Upper lobe of right lung (tissue), 1 donor: Measurements from ENCODE around the gene UBA6. TPM values are rescaled to one million over a fixed set of nuclear protein-coding genes. Genes with fewer than 3 reads are reported as not detected.
A peak's percentile ranks its signal among the peaks of the same experiment; 100 is the strongest.

Source experiments
- ATAC-seq: fragments of 200-7000 bp; cut with Tn5 transposase; one replicate; pipeline ENCODE4 v1.9.1; 2020; ENCODE audit warnings: mild to moderate bottlenecking, moderate library complexity
- DNase-seq: peaks from one replicate; pipeline ENCODE4 v3.0.0-alpha.2; 2020
- H3K27ac ChIP-seq: fragments of 200-600 bp; one replicate; pipeline ENCODE4 v1.8.0; 2022
- H3K27me3 ChIP-seq: fragments of 200-600 bp; one replicate; pipeline ENCODE4 v1.8.0; 2022; ENCODE audit warnings: mild to moderate bottlenecking
- H3K36me3 ChIP-seq: fragments of 200-600 bp; one replicate; pipeline ENCODE4 v1.8.0; 2022
- H3K4me1 ChIP-seq: fragments of 200-600 bp; one replicate; pipeline ENCODE4 v1.8.0; 2022
- H3K4me3 ChIP-seq: fragments of 200-600 bp; one replicate; pipeline ENCODE4 v1.8.0; 2022; ENCODE audit warnings: mild to moderate bottlenecking
- H3K9me3 ChIP-seq: fragments of 200-600 bp; one replicate; pipeline ENCODE4 v1.8.0; 2022
- CTCF ChIP-seq: fragments of 200-600 bp; IDR thresholded peaks from one replicate; pipeline ENCODE4 v1.8.0; 2022; ENCODE audit warnings: antibody characterized with exemption
- intact Hi-C: fragments of 100-400 bp; cut with DNase I; formaldehyde crosslinking; loops from one replicate; pipeline ENCODE4 v1.11.0; 2022
- total RNA-seq: library from RNA; stranded (reverse); fragmentation: NEBNext Ultra II Directional; extraction: Animal tissue kit (Norgen Biotek cat#: 25700); gene quantifications from one replicate; pipeline ENCODE4 v1.2.1, GENCODE V29; 2021
- donor health status: DM: no; HTN: yes; CAD: no; lungs with severe emphysema.

Gene UBA6
- total RNA-seq, 1 donor from 2014 or later = 48.5 TPM

DNA sequence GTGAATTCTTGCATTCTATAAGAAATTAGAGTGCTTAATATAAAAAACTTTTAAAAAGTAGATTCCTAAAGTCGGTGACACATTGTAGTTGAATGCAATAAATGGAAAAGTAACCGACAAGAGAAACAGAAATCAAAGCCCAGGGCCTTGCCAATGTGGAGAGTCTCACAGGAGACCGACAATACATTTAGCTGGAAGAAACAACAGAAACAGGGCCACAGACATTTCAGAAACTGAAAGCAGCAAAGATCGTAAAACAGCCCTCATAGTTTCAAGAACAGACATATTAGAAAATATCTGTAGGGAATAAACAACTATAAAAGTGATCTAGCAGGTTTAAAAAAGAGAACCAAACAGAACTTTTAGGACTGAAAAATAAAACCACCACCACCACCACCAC is 92.9 kb downstream of the UBA6 start:
- H3K4me1 ChIP-seq = no peaks in the 10 kb centered on the region
- H3K9me3 ChIP-seq = no peaks in the 10 kb centered on the region
- no peaks in the 10 kb centered on the region for H3K27me3 ChIP-seq
- no peaks in the 10 kb centered on the region for H3K36me3 ChIP-seq
- TF ChIP-seq CTCF = no peak
- no peak for DNase-seq
- no peak for ATAC-seq
- intact Hi-C loops = no loop called here
- H3K4me3 ChIP-seq = no peak overlapping the region
- H3K27ac ChIP-seq = no peak overlapping the region

DNA sequence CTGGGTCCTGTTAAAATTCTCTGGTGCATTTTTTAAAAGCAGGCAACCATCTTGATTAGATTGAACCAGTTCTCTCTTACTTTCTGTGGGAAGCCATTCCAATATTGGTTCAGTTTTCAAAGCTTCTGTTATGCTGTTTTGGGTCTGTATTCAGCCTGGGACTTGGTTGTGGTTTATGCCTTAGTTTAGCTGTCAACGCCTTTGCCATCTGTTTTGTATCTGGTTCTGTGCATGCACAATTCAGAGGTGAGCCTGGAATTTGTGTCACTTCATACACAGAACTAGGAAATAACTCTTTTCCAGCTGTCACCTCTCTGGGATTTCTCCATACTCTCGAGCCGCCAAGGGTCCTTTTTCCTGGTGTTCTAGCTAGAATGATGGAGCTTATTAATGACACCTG is 96.2 kb downstream of the UBA6 start:
- intact Hi-C loops = no loop called here
- no peak overlapping the region for H3K27ac ChIP-seq
- no peaks in the 10 kb centered on the region for H3K9me3 ChIP-seq
- H3K27me3 ChIP-seq = no peaks in the 10 kb centered on the region
- ATAC-seq = no peak
- H3K4me3 ChIP-seq = no peak overlapping the region
- TF ChIP-seq CTCF = no peak
- no peaks in the 10 kb centered on the region for H3K4me1 ChIP-seq
- no peaks in the 10 kb centered on the region for H3K36me3 ChIP-seq
- DNase-seq = no peak

DNA sequence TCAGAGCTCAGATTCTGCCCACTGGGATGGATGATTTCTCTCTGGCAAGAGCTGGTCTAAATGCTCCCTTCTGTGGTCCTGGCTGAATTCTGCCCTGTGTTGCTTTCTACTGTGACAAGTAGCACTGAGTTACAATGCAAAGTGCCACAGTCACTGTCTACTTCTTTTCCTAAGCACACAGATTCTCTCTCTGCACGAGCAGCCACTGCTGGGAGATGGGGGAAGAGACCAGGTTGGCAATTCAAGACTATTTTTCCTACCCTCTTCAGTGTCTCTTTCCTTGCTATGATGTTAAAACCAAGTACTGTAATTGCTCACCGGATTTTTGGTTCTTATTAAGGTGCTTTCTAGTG is 97.0 kb downstream of the UBA6 start:
- ATAC-seq (no peak), DNase-seq (no peak)
- Histone ChIP-seq H3K4me1 (no peaks in the 10 kb centered on the region), H3K4me3 (no peak overlapping the region), H3K9me3 (no peaks in the 10 kb centered on the region), H3K27ac (no peak overlapping the region), H3K36me3 (no peaks in the 10 kb centered on the region), H3K27me3 (no peaks in the 10 kb centered on the region)
- intact Hi-C loops = no loop called here
- TF ChIP-seq CTCF = no peak

GRCh38 chr4:67603310-67604028 is 97.5 kb downstream of the UBA6 start:
- Histone ChIP-seq H3K4me3 (no peak overlapping the region), H3K27ac (no peak overlapping the region), H3K36me3 (no peaks in the 10 kb centered on the region), H3K27me3 (no peaks in the 10 kb centered on the region), H3K9me3 (no peaks in the 10 kb centered on the region), H3K4me1 (no peaks in the 10 kb centered on the region)
- intact Hi-C loops = no loop called here
- ATAC-seq (no peak), DNase-seq (no peak)
- TF ChIP-seq CTCF = no peak

- H3K36me3 ChIP-seq = no peaks in the 10 kb centered on the region
- H3K4me3 ChIP-seq = no peak overlapping the region
- no peak for TF ChIP-seq CTCF
- no peaks in the 10 kb centered on the region for H3K4me1 ChIP-seq
- ATAC-seq = peak; percentile 72
- DNase-seq = no peak
- H3K27ac ChIP-seq = no peak overlapping the region
- intact Hi-C loops = no loop called here
- no peaks in the 10 kb centered on the region for H3K9me3 ChIP-seq
- H3K27me3 ChIP-seq = no peaks in the 10 kb centered on the region
Measured at GRCh38 chr4:67593741-67594175, 107.2 kb downstream of the UBA6 start.

- H3K36me3 ChIP-seq = no peaks in the 10 kb centered on the region
- ATAC-seq (no peak), DNase-seq (no peak)
- H3K4me3 ChIP-seq = no peak overlapping the region
- no peaks in the 10 kb centered on the region for H3K27me3 ChIP-seq
- no peaks in the 10 kb centered on the region for H3K4me1 ChIP-seq
- H3K27ac ChIP-seq = no peak overlapping the region
- intact Hi-C loops = no loop called here
- TF ChIP-seq CTCF = no peak
- H3K9me3 ChIP-seq = no peaks in the 10 kb centered on the region
Measured at GRCh38 chr4:67587156-67587555, 113.8 kb downstream of the UBA6 start.
